Heart right ventricle (tissue), 16 donors: ENCODE data around the gene SRGAP1. TPM values are rescaled to one million over a fixed set of nuclear protein-coding genes. Genes with fewer than 3 reads are reported as not detected.

Experiments used
- ATAC-seq, 8 donors: fragments of 200-7000 bp; cut with Tn5 transposase; one replicate each; pipeline ENCODE4 v1.9.1; 2020; ENCODE audit warnings: mild to moderate bottlenecking in 8 of 8, moderate library complexity in 8 of 8, moderate number of reproducible peaks in 1 of 8
- DNase-seq, 2 donors: peaks; one replicate each; pipeline ENCODE4 v3.0.0-alpha.2; 2020
- H3K27ac ChIP-seq, 10 donors: fragments of 200-600 bp; sonication (generic) in 2 of 10; one replicate each; pipeline versions ENCODE4 v1.5.0 to v1.8.0; 2020 to 2022; ENCODE audit warnings: mild to moderate bottlenecking in 3 of 10
- H3K27me3 ChIP-seq, 7 donors: fragments of 200-600 bp; one replicate each; pipeline ENCODE4 v1.8.0; 2021 to 2022; ENCODE audit warnings: mild to moderate bottlenecking in 2 of 7
- H3K36me3 ChIP-seq, 9 donors: fragments of 200-600 bp; sonication (generic) in 1 of 9; one replicate each; pipeline versions ENCODE4 v1.5.0 to v1.8.0; 2020 to 2022; ENCODE audit warnings: mild to moderate bottlenecking in 2 of 9
- H3K4me1 ChIP-seq, 9 donors: fragments of 200-600 bp; sonication (generic) in 1 of 9; one replicate each; pipeline versions ENCODE4 v1.5.0 to v1.8.0; 2020 to 2022; ENCODE audit warnings: mild to moderate bottlenecking in 4 of 9
- H3K4me3 ChIP-seq, 10 donors: fragments of 200-600 bp; sonication (generic) in 2 of 10; one replicate each; pipeline versions ENCODE4 v1.5.0 to v1.8.0; 2020 to 2022; ENCODE audit warnings: mild to moderate bottlenecking in 7 of 10, moderate library complexity in 2 of 10
- H3K9me3 ChIP-seq, 11 donors: fragments of 200-600 bp in 10 of 11; sonication (generic) in 2 of 11; one replicate each; pipeline versions ENCODE4 v1.5.0 to v1.8.0; 2013 to 2022; ENCODE audit warnings: mild to moderate bottlenecking in 2 of 11, control low read depth in 1 of 11, moderate library complexity in 1 of 11
- WGBS, 2 donors: extraction: QIAGEN DNeasy Blood & Tissue Kit; methylation state at CpG; one replicate each; pipeline ENCODE4 v1.1.7; 2013; ENCODE audit warnings: inconsistent platforms in 1 of 2; 5-methylcytosine and 5-hydroxymethylcytosine counted together
- intact Hi-C, 10 donors: fragments of 100-400 bp; cut with DNase I; formaldehyde crosslinking; loops; one replicate each; pipeline versions ENCODE4 v1.11.1 to v1.14.2; 2022
- polyA plus RNA-seq, 2 donors: library from polyadenylated mRNA; stranded (reverse); fragments of 200-250 nt; gene quantifications; one replicate each; pipeline ENCODE4 v1.2.3, GENCODE V29; 2013
- total RNA-seq, 10 donors: library from RNA; stranded (reverse); fragmentation: NEBNext Ultra II Directional in 3 of 10; extraction: Animal tissue kit (Norgen Biotek cat#: 25700) in 3 of 10; gene quantifications; one replicate each; pipeline versions ENCODE4 v1.2.1 to v1.2.4, GENCODE V29; 2021 to 2023
- TF ChIP-seq, protein P1 (sequence below), 9 donors: fragments of 200-600 bp; sonication (generic) in 2 of 9; IDR thresholded peaks; one replicate each; pipeline versions ENCODE4 v1.5.0 to v1.8.0; 2021 to 2022; ENCODE audit warnings: antibody characterized with exemption in 9 of 9, mild to moderate bottlenecking in 5 of 9, moderate library complexity in 1 of 9
- donor health status: Arrhythmogenic right ventricular cardiomyopathy.
- donor health status: ischemic (EF 13 %, LVEDD 7.1; RV severe dilation, severe dysfunction).
- donor health status: healthy with polysubstance abuse.
- donor health status: DM: no; HTN: yes; CAD: no.
- donor health status: DM: no; HTN: no; CAD: no.
- donor health status: ischemic (EF 25% LVEDD 6.9; RV normal size, moderate dysfunction).
- donor health status: ischemic (EF 25% LVEDD 5.7; RV mildly dilated, moderate dysfunction).
- donor health status: healthy.
- donor health status: DM: yes; HTN: yes; CAD: no.
- donor health status: Ischemic cardiomyopathy.
- donor health status: ischemic (EF 35%, LVEDD 5.7; RV mildly dilated, moderate dysfunction).
- donor health status: nonischemic (EF 11% LVEDD 7.7; RV severe dilation, severe dysfunction).
- donor health status: DM: yes; HTN: yes; CAD: no.
- donor health status: PGD.
- donor health status: ischemic (EF 29% LVEDD 5.4; RV normal size, mild dysfunction).
- donor health status: nonischemic (EF 23%, LVEDD 6.1; RV moderate dilation, normal function).

Gene SRGAP1
- total and polyA plus RNA-seq, 12 donors, result 1.3 to 6.4 (median 3.6) TPM

DNA sequence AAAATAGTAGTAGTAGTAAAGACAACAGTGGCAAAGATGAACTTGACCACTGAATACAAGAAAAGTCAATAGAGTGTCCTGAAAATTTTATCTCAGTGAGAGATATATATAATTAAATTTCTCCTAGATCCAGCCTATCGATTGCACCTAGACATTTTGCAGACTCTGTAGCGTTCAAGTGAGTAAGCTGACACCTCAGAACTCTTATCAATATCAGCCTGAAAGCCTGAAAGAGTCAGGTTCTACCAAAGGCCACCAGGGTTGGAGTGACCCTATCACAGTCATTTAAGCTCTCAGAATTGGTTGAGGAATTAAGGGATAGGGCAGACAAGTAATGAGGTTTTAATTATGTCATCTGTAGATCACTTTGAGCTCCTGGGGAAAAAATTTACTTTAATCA is 174.6 kb downstream of the SRGAP1 start:
- TF ChIP-seq, protein P1, sequence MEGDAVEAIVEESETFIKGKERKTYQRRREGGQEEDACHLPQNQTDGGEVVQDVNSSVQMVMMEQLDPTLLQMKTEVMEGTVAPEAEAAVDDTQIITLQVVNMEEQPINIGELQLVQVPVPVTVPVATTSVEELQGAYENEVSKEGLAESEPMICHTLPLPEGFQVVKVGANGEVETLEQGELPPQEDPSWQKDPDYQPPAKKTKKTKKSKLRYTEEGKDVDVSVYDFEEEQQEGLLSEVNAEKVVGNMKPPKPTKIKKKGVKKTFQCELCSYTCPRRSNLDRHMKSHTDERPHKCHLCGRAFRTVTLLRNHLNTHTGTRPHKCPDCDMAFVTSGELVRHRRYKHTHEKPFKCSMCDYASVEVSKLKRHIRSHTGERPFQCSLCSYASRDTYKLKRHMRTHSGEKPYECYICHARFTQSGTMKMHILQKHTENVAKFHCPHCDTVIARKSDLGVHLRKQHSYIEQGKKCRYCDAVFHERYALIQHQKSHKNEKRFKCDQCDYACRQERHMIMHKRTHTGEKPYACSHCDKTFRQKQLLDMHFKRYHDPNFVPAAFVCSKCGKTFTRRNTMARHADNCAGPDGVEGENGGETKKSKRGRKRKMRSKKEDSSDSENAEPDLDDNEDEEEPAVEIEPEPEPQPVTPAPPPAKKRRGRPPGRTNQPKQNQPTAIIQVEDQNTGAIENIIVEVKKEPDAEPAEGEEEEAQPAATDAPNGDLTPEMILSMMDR (IDR thresholded peaks at IDR 0.05), result no peak
- ATAC-seq (no peak), DNase-seq (no peak)
- H3K27me3 ChIP-seq, result no peaks in the 10 kb centered on the region
- no peak overlapping the region for H3K27ac ChIP-seq
- no peaks in the 10 kb centered on the region for H3K9me3 ChIP-seq
- H3K4me3 ChIP-seq, result no peak overlapping the region
- peaks cover 0 to 11% (median 0%) of the 10 kb centered on the region in 9 donors for H3K36me3 ChIP-seq
- 83 to 94% methylated on average over 2 of the region's 2 CpGs for WGBS, 2 donors
- intact Hi-C loops, result no loop called here
- H3K4me1 ChIP-seq, result no peaks in the 10 kb centered on the region

DNA sequence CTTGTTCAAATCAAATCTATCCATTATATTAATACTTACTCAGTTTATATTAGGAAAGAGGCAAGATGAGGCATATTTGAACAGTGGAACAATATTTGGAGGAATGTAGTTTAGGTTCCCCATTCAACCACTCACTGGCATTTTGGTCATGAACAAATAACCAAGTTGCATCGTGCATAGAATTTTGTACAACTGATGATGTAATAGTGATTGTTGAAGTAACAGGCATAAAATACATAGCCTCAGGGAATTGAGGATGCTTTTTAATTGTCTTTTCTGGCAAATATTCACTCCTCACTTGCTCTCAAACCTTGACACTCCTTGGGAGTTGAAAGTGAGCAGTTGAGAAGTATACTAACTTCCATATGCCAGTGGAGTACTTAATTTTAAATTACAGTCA is 175.2 kb downstream of the SRGAP1 start:
- no peaks in the 10 kb centered on the region for H3K27me3 ChIP-seq
- 89 to 94% methylated on average over 1 of the region's 1 CpG for WGBS, 2 donors
- DNase-seq (no peak), ATAC-seq (no peak)
- peaks cover 0 to 11% (median 0%) of the 10 kb centered on the region in 9 donors for H3K36me3 ChIP-seq
- H3K9me3 ChIP-seq, result no peaks in the 10 kb centered on the region
- H3K27ac ChIP-seq, result no peak overlapping the region
- TF ChIP-seq, protein P1 (IDR thresholded peaks at IDR 0.05), result no peak
- H3K4me1 ChIP-seq, result no peaks in the 10 kb centered on the region
- no peak overlapping the region for H3K4me3 ChIP-seq
- intact Hi-C loops, result no loop called here

DNA sequence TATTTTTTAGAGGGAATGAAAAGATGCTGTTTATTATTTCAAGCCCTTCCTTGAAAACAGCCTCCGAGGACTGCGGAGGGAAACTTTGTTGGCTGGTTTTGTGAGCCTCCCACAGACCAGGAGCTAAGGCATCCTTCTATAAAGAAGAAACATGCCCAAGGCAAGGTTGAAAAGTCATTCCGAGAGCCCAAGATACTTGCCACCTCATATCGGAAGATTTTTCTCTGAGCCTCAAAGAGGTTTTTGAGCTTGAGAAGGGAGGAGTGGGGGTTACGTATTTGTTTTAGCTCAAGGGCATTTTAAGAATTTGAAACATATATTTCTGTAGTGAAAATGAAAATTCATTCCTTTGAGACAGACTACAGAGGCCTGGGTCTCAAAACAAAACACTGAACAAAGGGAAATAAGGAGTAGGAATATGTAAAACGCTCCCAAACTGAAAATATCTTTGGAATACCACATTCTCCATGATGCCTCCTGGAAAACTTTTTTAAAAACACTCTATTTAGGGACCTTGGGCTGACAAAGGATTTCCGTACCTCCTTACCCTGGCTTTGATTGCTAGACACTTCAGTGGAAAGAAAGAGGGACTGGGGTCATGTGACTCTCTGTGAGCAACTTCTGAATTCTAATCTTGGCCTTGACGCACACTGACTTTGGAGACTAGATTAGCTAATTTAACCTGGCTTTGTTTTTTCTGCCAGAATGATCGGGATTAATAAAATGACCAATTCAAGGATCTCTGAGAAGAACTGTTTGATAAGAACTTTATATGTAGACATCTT is 180.9 kb downstream of the SRGAP1 start:
- no peak overlapping the region for H3K4me3 ChIP-seq
- H3K27ac ChIP-seq, result no peak overlapping the region
- no peak for DNase-seq
- WGBS, 2 donors, result 90 to 92% methylated on average over 9 of the region's 9 CpGs
- no peaks in the 10 kb centered on the region for H3K4me1 ChIP-seq
- no peaks in the 10 kb centered on the region for H3K9me3 ChIP-seq
- H3K27me3 ChIP-seq, result no peaks in the 10 kb centered on the region
- intact Hi-C loops, result no loop called here
- TF ChIP-seq, protein P1 (IDR thresholded peaks at IDR 0.05), result no peak
- H3K36me3 ChIP-seq, result no peaks in the 10 kb centered on the region
- no peak for ATAC-seq

DNA sequence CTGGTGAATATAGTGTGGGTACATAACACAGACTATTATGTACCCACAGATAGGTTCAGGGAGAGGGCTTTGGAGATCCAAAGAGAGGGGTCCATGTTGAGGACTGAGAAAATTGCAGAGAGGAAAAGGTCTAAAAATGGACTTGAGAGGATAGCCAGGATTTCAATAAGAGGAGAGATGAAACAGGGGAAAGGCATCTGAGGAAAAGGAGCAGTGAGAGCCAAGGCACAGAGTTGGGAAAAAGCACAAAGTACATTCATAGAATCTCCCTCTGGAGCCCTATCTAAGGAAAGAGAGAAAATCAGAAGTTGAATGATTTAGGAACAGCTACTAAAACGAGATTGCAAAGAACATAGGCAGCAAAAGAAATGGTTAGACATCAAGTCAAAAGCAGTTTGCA is 182.8 kb downstream of the SRGAP1 start:
- intact Hi-C loops, result no loop called here
- H3K27ac ChIP-seq, result no peak overlapping the region

More for the DNA sequence above, 182.8 kb downstream of the SRGAP1 start:
- Histone ChIP-seq H3K36me3 (no peaks in the 10 kb centered on the region), H3K9me3 (peaks cover 0 to 9% (median 0%) of the 10 kb centered on the region in 11 donors), H3K27me3 (no peaks in the 10 kb centered on the region), H3K4me1 (no peaks in the 10 kb centered on the region), H3K4me3 (no peak overlapping the region)
- WGBS, 2 donors, result 71 to 79% methylated on average over 1 of the region's 1 CpG
- DNase-seq (no peak), ATAC-seq (no peak)
- TF ChIP-seq, protein P1 (IDR thresholded peaks at IDR 0.05), result no peak
